Tracheal epithelial cell (primary cell): ENCODE results near the gene CCDC27. TPM values are rescaled to one million over a fixed set of nuclear protein-coding genes. Genes with fewer than 3 reads are reported as not detected.

ENCODE experiments used
- total RNA-seq: library from RNA; depleted of rRNA; stranded (reverse); fragments of >200 nt; gene quantifications from 2 replicates; pipeline ENCODE4 v1.2.1, GENCODE V29; 2014

CCDC27 gene
- not detected in 2 replicates for total RNA-seq

GRCh38 chr1:3752400-3752945, at the start of gene CCDC27:
Gene CCDC27, plus strand, starts transcription at chr1:3752450. Its CDS starts 32 bp downstream, at chr1:3752482.

GRCh38 chr1:3772715-3773571, 20.7 kb downstream of the CCDC27 start, which contains the start of gene SMIM1:
Gene SMIM1, plus strand, starts transcription at chr1:3772749. Its CDS starts 2,625 bp downstream, at chr1:3775374.

GRCh38 chr1:3796215-3797061, 44.2 kb downstream of the CCDC27 start, which contains the start of gene LRRC47:
Gene LRRC47, minus strand, starts transcription at chr1:3796498. Its CDS starts 22 bp downstream, at chr1:3796476.

Other genes with a start within 250 kb of the CCDC27 start
- 5.8 and 6.5 TPM in 2 replicates for gene MEGF6, start 140.9 kb upstream of the CCDC27 start, total RNA-seq
- gene TPRG1L, start 127.4 kb upstream of the CCDC27 start, total RNA-seq: 17.6 and 18.1 TPM in 2 replicates
- gene WRAP73, start 102.3 kb upstream of the CCDC27 start, total RNA-seq: 13.7 and 23.7 TPM in 2 replicates
- 0.24 and 0.43 TPM in 2 replicates for gene TP73, start 99.9 kb upstream of the CCDC27 start, total RNA-seq
- gene SMIM1, start 20.3 kb downstream of the CCDC27 start, total RNA-seq: 6.7 TPM in 1 of 2 replicates, not detected in the other
- 52.8 and 61.8 TPM in 2 replicates for gene LRRC47, start 44.0 kb downstream of the CCDC27 start, total RNA-seq
- 33.3 and 36.9 TPM in 2 replicates for gene CEP104, start 104.8 kb downstream of the CCDC27 start, total RNA-seq
- gene DFFB, start 105.0 kb downstream of the CCDC27 start, total RNA-seq: 3.6 and 4.1 TPM in 2 replicates
- 29.4 and 32.2 TPM in 2 replicates for gene C1orf174, start 147.8 kb downstream of the CCDC27 start, total RNA-seq